ENCODE data around the gene HMOX1.
"Not testable (repeated sequence)": the region's sequence is repeated elsewhere in the genome, so short reads cannot be mapped to it uniquely, and the experiment has no call there.

Gene HMOX1

GRCh38 chr22:35380013-35380412, 883 bp upstream of the HMOX1 start:
- DNase-seq (ENCODE audit: low read depth in 2 of 2), result no peak

- DNase-seq (ENCODE audit: low read depth in 2 of 2), result no peak
Observed at GRCh38 chr22:35381424-35382009, 621 bp downstream of the HMOX1 start.

GRCh38 chr22:35383679-35384071, 2.8 kb downstream of the HMOX1 start:
- no peak for DNase-seq (ENCODE audit: low read depth in 2 of 2)

GRCh38 chr22:35384527-35384926, 3.6 kb downstream of the HMOX1 start:
- no peak for DNase-seq (ENCODE audit: low read depth in 2 of 2)

GRCh38 chr22:35384975-35385588, 4.2 kb downstream of the HMOX1 start:
- no peak for DNase-seq (ENCODE audit: low read depth in 2 of 2)

- DNase-seq (ENCODE audit: low read depth in 2 of 2), result no peak
Observed at GRCh38 chr22:35386670-35387288, 5.9 kb downstream of the HMOX1 start.

GRCh38 chr22:35390933-35391332, 10.0 kb downstream of the HMOX1 start:
- DNase-seq (ENCODE audit: low read depth in 2 of 2), result no peak

- DNase-seq (ENCODE audit: low read depth in 2 of 2), result no peak
Observed at GRCh38 chr22:35392357-35392756, 11.5 kb downstream of the HMOX1 start.

GRCh38 chr22:35393116-35394010, 12.5 kb downstream of the HMOX1 start:
- DNase-seq (ENCODE audit: low read depth in 2 of 2), result no peak

- DNase-seq (ENCODE audit: low read depth in 2 of 2), result no peak
Observed at GRCh38 chr22:35394011-35394312, 13.1 kb downstream of the HMOX1 start.

GRCh38 chr22:35394810-35395563, 14.1 kb downstream of the HMOX1 start:
- DNase-seq (ENCODE audit: low read depth in 2 of 2), result no peak

GRCh38 chr22:35396622-35397021, 15.7 kb downstream of the HMOX1 start:
- DNase-seq (ENCODE audit: low read depth in 2 of 2), result not testable (repeated sequence)

- DNase-seq (ENCODE audit: low read depth in 2 of 2), result no peak
Observed at GRCh38 chr22:35397095-35397904, 16.4 kb downstream of the HMOX1 start.

- DNase-seq (ENCODE audit: low read depth in 2 of 2), result no peak
Observed at GRCh38 chr22:35398591-35398973, 17.7 kb downstream of the HMOX1 start.

GRCh38 chr22:35399114-35399677, 18.3 kb downstream of the HMOX1 start:
- DNase-seq (ENCODE audit: low read depth in 2 of 2), result no peak

- DNase-seq (ENCODE audit: low read depth in 2 of 2), result peak; percentile 92 to 95
Observed at GRCh38 chr22:35399678-35400500, 19.0 kb downstream of the HMOX1 start, which contains the start of gene MCM5. Gene MCM5, plus strand, starts transcription at chr22:35400140. Its CDS starts 299 bp downstream, at chr22:35400439.

GRCh38 chr22:35400501-35400790, 19.6 kb downstream of the HMOX1 start:
- no peak for DNase-seq (ENCODE audit: low read depth in 2 of 2)

- DNase-seq (ENCODE audit: low read depth in 2 of 2), result no peak
Observed at GRCh38 chr22:35401863-35402262, 21.0 kb downstream of the HMOX1 start.

- DNase-seq (ENCODE audit: low read depth in 2 of 2), result no peak
Observed at GRCh38 chr22:35403356-35403755, 22.5 kb downstream of the HMOX1 start.

GRCh38 chr22:35404176-35404575, 23.3 kb downstream of the HMOX1 start:
- no peak for DNase-seq (ENCODE audit: low read depth in 2 of 2)
